ENCODE results near the gene HOXB9.

The HOXB9 gene

DNA sequence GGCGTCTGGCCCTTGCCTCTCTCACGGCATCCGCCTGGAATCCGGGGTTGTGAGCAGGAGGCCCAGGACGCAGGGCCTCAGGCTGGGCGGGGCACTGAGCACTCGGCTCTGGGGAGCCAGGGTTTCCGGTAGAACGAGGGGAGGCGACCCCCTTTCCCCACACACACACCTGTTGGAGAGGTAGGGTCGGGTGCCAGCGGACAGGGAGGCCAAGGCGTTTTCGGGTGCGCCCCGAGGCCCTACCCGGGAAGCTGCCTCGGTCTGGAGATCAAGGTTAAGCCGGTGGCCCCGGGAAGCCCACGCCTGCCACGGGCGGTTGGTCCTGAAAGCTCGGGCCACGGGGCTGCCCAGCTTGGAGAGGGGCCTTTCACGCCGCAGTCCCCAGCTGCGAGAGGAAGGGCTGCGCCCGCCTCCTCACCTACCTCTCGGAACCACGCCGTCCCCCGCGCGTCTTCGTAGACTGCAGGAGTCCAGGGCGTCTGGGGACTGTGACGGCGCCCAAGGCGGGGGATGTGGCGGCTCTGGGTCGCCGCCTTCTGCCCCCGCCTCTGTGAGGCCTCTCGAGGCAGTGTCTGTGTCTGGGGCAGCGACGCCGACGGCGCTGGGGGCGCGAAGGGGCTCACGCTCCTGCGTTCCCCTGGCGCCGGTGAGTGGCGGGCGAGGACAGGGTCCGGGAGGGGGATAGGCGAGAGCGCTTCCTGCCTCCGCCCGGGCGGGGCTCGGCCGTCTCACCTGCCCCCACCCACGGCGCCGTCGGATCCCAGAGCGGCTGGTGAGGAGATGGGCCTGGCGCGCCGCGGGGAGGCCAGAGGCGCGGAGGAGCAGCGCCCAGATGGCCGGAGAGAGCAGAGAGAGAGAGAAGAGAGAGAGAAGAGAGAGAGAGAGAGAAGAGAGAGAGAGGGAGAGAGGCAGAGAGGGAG, 20.3 kb upstream of the HOXB9 start:
- H3K27ac ChIP-seq, result no peak overlapping the region
- no peaks in the 10 kb centered on the region for H3K36me3 ChIP-seq (ENCODE audit: insufficient read depth)
- no peaks in the 10 kb centered on the region for H3K79me2 ChIP-seq (ENCODE audit: insufficient read depth, low read depth)
- H3K4me1 ChIP-seq (ENCODE audit: low read depth, poor library complexity, severe bottlenecking), result no peaks in the 10 kb centered on the region
- no peaks in the 10 kb centered on the region for H4K20me1 ChIP-seq (ENCODE audit: insufficient read depth)
- no peak overlapping the region for H3K9ac ChIP-seq
- TF ChIP-seq, protein P1, sequence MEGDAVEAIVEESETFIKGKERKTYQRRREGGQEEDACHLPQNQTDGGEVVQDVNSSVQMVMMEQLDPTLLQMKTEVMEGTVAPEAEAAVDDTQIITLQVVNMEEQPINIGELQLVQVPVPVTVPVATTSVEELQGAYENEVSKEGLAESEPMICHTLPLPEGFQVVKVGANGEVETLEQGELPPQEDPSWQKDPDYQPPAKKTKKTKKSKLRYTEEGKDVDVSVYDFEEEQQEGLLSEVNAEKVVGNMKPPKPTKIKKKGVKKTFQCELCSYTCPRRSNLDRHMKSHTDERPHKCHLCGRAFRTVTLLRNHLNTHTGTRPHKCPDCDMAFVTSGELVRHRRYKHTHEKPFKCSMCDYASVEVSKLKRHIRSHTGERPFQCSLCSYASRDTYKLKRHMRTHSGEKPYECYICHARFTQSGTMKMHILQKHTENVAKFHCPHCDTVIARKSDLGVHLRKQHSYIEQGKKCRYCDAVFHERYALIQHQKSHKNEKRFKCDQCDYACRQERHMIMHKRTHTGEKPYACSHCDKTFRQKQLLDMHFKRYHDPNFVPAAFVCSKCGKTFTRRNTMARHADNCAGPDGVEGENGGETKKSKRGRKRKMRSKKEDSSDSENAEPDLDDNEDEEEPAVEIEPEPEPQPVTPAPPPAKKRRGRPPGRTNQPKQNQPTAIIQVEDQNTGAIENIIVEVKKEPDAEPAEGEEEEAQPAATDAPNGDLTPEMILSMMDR (conservative IDR thresholded peaks at IDR 0.05; ENCODE audit: low read depth, low read length), result no peak
- no peak overlapping the region for H3K4me2 ChIP-seq
- H3K27me3 ChIP-seq (ENCODE audit: insufficient read depth, low read depth), result no peaks in the 10 kb centered on the region
- H2AFZ ChIP-seq (ENCODE audit: low read depth), result no peak overlapping the region
- no peak overlapping the region for H3K4me3 ChIP-seq (IDR thresholded peaks at IDR 0.05; ENCODE audit: insufficient read depth, low read depth, low read length)

DNA sequence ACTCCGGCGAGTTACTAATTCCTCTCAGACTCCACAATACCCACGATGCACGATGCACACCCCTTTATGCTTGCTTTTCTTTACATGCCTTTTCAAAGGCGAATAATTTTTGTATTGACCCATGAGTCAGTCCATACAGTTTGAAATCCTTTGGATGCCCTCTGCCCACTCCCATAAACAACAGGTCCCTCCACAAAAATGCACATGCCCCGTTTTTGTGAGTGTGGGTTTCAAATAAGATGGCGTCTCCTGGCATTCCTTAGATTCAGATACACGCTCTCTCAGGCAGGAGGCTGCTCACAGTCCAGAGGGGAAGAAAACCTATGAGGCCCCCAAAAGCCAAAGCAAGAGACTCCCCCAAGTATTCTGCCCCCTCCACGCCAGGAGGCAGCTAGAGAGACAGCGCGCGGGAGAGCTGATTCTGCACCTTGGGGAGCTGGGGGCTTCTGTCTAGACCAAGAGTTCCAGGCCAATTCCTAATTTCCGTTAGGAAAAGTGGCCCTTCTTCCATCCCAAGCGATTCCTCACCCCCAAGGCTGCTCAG, 19.6 kb upstream of the HOXB9 start:
- Histone ChIP-seq H4K20me1 (ENCODE audit: insufficient read depth) (no peaks in the 10 kb centered on the region), H3K27ac (no peak overlapping the region), H2AFZ (ENCODE audit: low read depth) (no peak overlapping the region), H3K36me3 (ENCODE audit: insufficient read depth) (no peaks in the 10 kb centered on the region), H3K4me1 (ENCODE audit: low read depth, poor library complexity, severe bottlenecking) (no peaks in the 10 kb centered on the region), H3K79me2 (ENCODE audit: insufficient read depth, low read depth) (no peaks in the 10 kb centered on the region), H3K4me3 (IDR thresholded peaks at IDR 0.05; ENCODE audit: insufficient read depth, low read depth, low read length) (no peak overlapping the region), H3K27me3 (ENCODE audit: insufficient read depth, low read depth) (no peaks in the 10 kb centered on the region), H3K9ac (no peak overlapping the region), H3K4me2 (no peak overlapping the region)
- TF ChIP-seq, protein P1 (conservative IDR thresholded peaks at IDR 0.05; ENCODE audit: low read depth, low read length), result no peak

DNA sequence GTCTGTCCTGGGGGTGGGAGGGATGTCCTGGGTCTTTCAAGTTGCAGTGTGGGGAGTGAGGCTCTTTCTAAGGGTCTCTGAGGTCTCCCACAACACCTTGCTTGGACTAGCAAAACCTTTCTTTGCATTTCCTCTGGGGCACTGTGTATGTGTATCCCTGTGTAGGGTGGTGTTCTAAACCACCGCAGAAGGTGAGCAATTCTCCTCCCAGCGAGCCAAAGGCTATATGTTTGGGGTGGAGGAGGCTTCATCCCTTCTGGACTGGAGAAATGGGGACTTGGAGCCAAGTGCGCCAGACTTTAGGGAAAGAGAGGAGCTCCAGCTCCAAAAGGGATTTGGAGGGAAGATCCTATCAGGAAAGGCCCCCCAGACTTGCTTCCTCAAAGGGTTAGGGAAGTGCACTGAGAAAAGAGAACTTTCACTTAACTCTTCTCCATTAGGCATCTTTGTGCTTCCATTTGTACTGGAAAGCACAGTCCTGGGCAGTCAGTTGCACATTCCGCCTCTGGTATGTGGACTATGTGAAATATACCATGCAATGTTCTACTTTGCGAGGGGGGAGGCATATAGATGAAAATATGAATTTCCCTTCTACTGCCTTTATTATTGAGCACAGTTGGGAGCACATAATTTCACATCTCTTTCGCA, 18.9 kb upstream of the HOXB9 start:
- Histone ChIP-seq H3K27ac (no peak overlapping the region), H3K36me3 (ENCODE audit: insufficient read depth) (no peaks in the 10 kb centered on the region), H2AFZ (ENCODE audit: low read depth) (no peak overlapping the region), H3K4me1 (ENCODE audit: low read depth, poor library complexity, severe bottlenecking) (no peaks in the 10 kb centered on the region), H3K9ac (no peak overlapping the region), H3K79me2 (ENCODE audit: insufficient read depth, low read depth) (no peaks in the 10 kb centered on the region), H3K27me3 (ENCODE audit: insufficient read depth, low read depth) (no peaks in the 10 kb centered on the region), H3K4me2 (no peak overlapping the region), H3K4me3 (IDR thresholded peaks at IDR 0.05; ENCODE audit: insufficient read depth, low read depth, low read length) (no peak overlapping the region), H4K20me1 (ENCODE audit: insufficient read depth) (no peaks in the 10 kb centered on the region)
- TF ChIP-seq, protein P1 (conservative IDR thresholded peaks at IDR 0.05; ENCODE audit: low read depth, low read length), result no peak

DNA sequence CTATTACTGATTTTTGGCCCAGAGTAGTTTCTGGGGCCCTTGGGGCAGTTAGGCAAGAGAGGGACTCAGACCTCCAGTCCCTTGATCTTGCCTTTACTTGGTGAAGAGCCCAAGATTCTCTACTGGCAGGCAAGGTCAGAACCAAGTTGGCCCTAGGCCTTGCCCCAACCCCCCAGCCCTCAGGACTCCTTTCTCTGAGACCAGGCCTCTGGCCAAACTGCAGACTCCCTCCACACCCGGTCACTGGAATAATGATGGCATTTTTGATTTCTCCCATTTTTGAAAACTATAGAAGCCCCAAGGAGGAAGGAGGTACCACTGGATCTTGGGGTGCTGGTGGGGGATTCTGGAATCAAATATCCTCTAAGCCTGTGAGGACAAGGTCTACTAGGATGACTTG, 18.0 kb upstream of the HOXB9 start:
- Histone ChIP-seq H3K4me3 (IDR thresholded peaks at IDR 0.05; ENCODE audit: insufficient read depth, low read depth, low read length) (no peak overlapping the region), H3K27me3 (ENCODE audit: insufficient read depth, low read depth) (no peaks in the 10 kb centered on the region), H3K4me2 (no peak overlapping the region), H3K79me2 (ENCODE audit: insufficient read depth, low read depth) (no peaks in the 10 kb centered on the region), H3K36me3 (ENCODE audit: insufficient read depth) (no peaks in the 10 kb centered on the region), H4K20me1 (ENCODE audit: insufficient read depth) (no peaks in the 10 kb centered on the region), H2AFZ (ENCODE audit: low read depth) (no peak overlapping the region), H3K4me1 (ENCODE audit: low read depth, poor library complexity, severe bottlenecking) (no peaks in the 10 kb centered on the region), H3K27ac (no peak overlapping the region), H3K9ac (no peak overlapping the region)
- TF ChIP-seq, protein P1 (conservative IDR thresholded peaks at IDR 0.05; ENCODE audit: low read depth, low read length), result no peak
